ENCODE data around the gene TMEM243. TPM values are rescaled to one million over a fixed set of nuclear protein-coding genes. Genes with fewer than 3 reads are reported as not detected.

TMEM243 gene
- total RNA-seq, 2 experiments from 2014 or later: 67.0 to 67.2 TPM

DNA sequence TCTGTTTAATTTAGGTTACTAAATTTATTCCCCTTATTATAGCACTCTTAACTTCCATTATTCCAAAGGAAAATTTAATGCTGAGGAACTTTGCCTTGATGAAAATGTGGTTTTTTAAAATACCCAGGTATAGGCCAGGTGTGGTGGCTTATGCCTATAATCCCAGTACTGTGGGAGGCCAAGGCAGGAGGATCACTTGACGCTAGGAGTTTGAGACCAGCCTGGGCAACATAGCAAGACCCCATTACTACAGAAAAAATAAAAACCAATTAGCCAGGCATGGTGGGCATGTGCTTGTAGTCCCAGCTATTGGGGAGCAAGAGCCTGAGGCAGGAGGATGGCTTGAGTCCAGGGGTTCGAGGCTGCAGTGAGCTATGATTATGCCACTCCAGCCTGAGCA is 32.4 kb downstream of the TMEM243 start:
- Mint-ChIP-seq H3K4me3 (no peak overlapping the region), H3K9me3 (no peaks in the 10 kb centered on the region), H3K4me1 (ENCODE audit: low read depth) (peaks cover 48% of the 10 kb centered on the region), H3K36me3 (ENCODE audit: low read depth) (peaks cover 77% of the 10 kb centered on the region), H3K27me3 (no peaks in the 10 kb centered on the region), H3K27ac (no peak overlapping the region)
- intact Hi-C loops (cut with micrococcal nuclease): no loop called here
- ATAC-seq (no peak), DNase-seq (no peak)
- TF ChIP-seq, protein P1, sequence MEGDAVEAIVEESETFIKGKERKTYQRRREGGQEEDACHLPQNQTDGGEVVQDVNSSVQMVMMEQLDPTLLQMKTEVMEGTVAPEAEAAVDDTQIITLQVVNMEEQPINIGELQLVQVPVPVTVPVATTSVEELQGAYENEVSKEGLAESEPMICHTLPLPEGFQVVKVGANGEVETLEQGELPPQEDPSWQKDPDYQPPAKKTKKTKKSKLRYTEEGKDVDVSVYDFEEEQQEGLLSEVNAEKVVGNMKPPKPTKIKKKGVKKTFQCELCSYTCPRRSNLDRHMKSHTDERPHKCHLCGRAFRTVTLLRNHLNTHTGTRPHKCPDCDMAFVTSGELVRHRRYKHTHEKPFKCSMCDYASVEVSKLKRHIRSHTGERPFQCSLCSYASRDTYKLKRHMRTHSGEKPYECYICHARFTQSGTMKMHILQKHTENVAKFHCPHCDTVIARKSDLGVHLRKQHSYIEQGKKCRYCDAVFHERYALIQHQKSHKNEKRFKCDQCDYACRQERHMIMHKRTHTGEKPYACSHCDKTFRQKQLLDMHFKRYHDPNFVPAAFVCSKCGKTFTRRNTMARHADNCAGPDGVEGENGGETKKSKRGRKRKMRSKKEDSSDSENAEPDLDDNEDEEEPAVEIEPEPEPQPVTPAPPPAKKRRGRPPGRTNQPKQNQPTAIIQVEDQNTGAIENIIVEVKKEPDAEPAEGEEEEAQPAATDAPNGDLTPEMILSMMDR (IDR thresholded peaks at IDR 0.05): no peak
- ChIA-PET CTCF (interaction anchor here (1.1 kb wide), 1 partner anchor 17 kb away, joined by 3 read pairs; no protein-coding TSS in a partner anchor), POLR2A (interaction anchor here (1.0 to 1.2 kb wide), 2 partner anchors 11 to 33 kb away, joined by 3 to 4 read pairs; no protein-coding TSS in a partner anchor)

DNA sequence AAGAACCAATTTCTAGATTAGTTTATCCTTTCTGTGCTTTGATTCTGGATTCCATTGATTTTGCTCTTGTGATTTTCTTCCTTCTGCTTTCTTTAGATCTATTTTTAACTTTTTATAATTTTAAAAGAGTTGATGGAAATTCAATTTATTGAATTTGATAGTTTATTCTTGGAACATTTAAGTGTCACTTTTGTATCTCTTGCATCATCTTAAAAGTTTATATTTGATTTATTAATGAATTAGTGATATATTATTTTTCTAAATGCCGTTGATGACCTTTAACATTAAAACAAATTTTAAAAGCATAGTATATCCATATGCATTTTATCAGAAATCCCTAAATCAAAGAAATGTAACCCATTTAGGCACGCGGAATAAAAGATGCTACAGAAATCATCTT is 40.4 kb downstream of the TMEM243 start:
- no peak for ATAC-seq
- Mint-ChIP-seq H3K27me3 (no peaks in the 10 kb centered on the region), H3K4me3 (no peak overlapping the region), H3K4me1 (ENCODE audit: low read depth) (peaks cover 49% of the 10 kb centered on the region), H3K9me3 (no peaks in the 10 kb centered on the region), H3K36me3 (ENCODE audit: low read depth) (peaks cover 65% of the 10 kb centered on the region), H3K27ac (no peak overlapping the region)
- TF ChIP-seq, protein P1 (IDR thresholded peaks at IDR 0.05): no peak
- POLR2A ChIA-PET: no interaction called here
- intact Hi-C loops (cut with micrococcal nuclease): no loop called here
- no peak for DNase-seq
- CTCF ChIA-PET: no interaction called here

GRCh38 chr7:87178320-87178719 is 41.2 kb downstream of the TMEM243 start:
- Mint-ChIP-seq H3K9me3 (no peaks in the 10 kb centered on the region), H3K4me3 (no peak overlapping the region), H3K27ac (no peak overlapping the region), H3K36me3 (ENCODE audit: low read depth) (peaks cover 64% of the 10 kb centered on the region), H3K4me1 (ENCODE audit: low read depth) (peaks cover 45% of the 10 kb centered on the region), H3K27me3 (no peaks in the 10 kb centered on the region)
- ATAC-seq (no peak), DNase-seq (no peak)
- ChIA-PET POLR2A (interaction anchor here (0.9 kb wide), 1 partner anchor 39 kb away, joined by 3 read pairs; no protein-coding TSS in a partner anchor), CTCF (no interaction called here)
- intact Hi-C loops (cut with micrococcal nuclease): no loop called here
- TF ChIP-seq, protein P1 (IDR thresholded peaks at IDR 0.05): no peak

DNA sequence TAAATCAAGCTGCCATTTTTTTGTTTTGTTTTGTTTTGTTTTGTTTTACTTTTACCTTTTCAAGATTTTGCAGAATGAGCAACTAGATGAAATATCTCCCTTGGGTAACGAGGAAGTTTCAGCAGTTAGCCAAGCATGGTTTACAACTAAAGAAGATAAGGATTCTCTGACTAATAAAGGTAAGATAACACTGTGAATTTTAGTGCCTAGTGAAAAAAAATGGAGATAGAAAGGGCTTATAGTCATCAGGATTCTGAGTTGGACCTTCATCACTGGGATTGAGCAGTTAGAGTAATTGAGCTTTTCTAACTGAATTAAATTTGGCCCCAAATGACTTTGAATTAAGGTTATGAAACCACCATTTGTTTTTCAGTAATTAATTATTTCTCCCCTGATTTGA is 46.1 kb downstream of the TMEM243 start:
- ATAC-seq (no peak), DNase-seq (no peak)
- H3K27ac Mint-ChIP-seq: no peak overlapping the region
- H3K4me1 Mint-ChIP-seq (ENCODE audit: low read depth): peaks cover 27% of the 10 kb centered on the region
- no peak overlapping the region for H3K4me3 Mint-ChIP-seq
- peaks cover 66% of the 10 kb centered on the region for H3K36me3 Mint-ChIP-seq (ENCODE audit: low read depth)
- intact Hi-C loops (cut with micrococcal nuclease): no loop called here
- H3K27me3 Mint-ChIP-seq: no peaks in the 10 kb centered on the region
- ChIA-PET CTCF (interaction anchor here (2.1 kb wide), 1 partner anchor 63 kb away, joined by 6 read pairs; no protein-coding TSS in a partner anchor), POLR2A (interaction anchor here (1.3 to 1.4 kb wide), 2 partner anchors 10 to 19 kb away, joined by 3 read pairs; no protein-coding TSS in a partner anchor)
- no peaks in the 10 kb centered on the region for H3K9me3 Mint-ChIP-seq
- TF ChIP-seq, protein P1 (IDR thresholded peaks at IDR 0.05): no peak

DNA sequence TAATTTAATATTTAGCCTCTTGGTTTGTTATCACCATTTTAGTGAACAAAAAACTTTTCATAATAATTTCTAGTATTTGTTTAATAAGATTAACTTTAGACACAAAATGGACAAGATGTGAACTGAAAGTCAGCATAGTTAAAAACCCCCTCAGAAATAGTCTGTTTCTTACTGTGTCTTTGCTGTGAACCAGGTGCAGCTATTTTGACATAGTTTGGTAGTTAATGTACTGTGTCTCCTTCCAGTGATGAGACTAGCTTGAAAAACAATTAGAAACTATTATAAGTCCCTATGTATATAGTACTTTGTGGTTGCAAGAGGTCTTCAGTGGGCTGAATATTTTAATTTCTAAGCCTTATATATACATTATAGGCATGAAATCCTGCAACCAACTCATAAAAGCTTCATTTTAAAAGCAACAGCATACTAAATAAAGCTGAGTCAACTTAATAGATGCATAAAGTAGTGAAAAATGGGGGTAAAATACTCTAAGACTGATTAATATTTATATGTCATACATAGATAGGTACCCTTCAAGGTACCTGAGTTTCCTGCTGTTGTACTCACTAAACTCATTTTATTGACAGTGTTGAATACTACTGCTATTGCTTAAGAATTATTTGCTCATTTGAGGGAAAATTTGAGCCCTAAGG is 48.1 kb downstream of the TMEM243 start:
- Mint-ChIP-seq H3K4me3 (no peak overlapping the region), H3K27ac (no peak overlapping the region), H3K4me1 (ENCODE audit: low read depth) (peaks cover 22% of the 10 kb centered on the region), H3K36me3 (ENCODE audit: low read depth) (peaks cover 68% of the 10 kb centered on the region), H3K27me3 (no peaks in the 10 kb centered on the region), H3K9me3 (no peaks in the 10 kb centered on the region)
- DNase-seq (no peak), ATAC-seq (no peak)
- TF ChIP-seq, protein P1 (IDR thresholded peaks at IDR 0.05): no peak
- CTCF ChIA-PET: interaction anchor here (0.9 kb wide), 1 partner anchor 65 kb away, joined by 3 read pairs; no protein-coding TSS in a partner anchor
- POLR2A ChIA-PET: interaction anchor here (1.1 to 1.7 kb wide), 5 partner anchors 17 to 48 kb away, joined by 3 to 5 read pairs (median 4); partner anchors contain the start of gene TMEM243
- intact Hi-C loops (cut with micrococcal nuclease): no loop called here

Measured in activated CD8-positive, alpha-beta T cell treated with anti-CD3 and anti-CD28 coated beads for 36 hours (primary cell).